HG03575 (cell line): ENCODE results near the gene HTATSF1.

Source experiments
- ATAC-seq: cut with Tn5 transposase; IDR thresholded peaks from one replicate; pipeline ENCODE4 v1.9.1; 2021; ENCODE audit not compliant: unreplicated experiment, insufficient number of reproducible peaks, low FRiP score; ENCODE audit errors: extremely low read depth

The HTATSF1 gene

GRCh38 chrX:136491832-136492231, 5.6 kb upstream of the HTATSF1 start:
- ATAC-seq = no peak

GRCh38 chrX:136493011-136493410, 4.4 kb upstream of the HTATSF1 start:
- ATAC-seq = no peak

GRCh38 chrX:136495043-136495442, 2.3 kb upstream of the HTATSF1 start:
- no peak for ATAC-seq

- ATAC-seq = no peak
Observed at GRCh38 chrX:136496186-136496763, 1.1 kb upstream of the HTATSF1 start.

GRCh38 chrX:136496764-136497555, 432 bp upstream of the HTATSF1 start:
- peak; percentile 37 for ATAC-seq

GRCh38 chrX:136519069-136519468, 21.7 kb downstream of the HTATSF1 start:
- no peak for ATAC-seq

- no peak for ATAC-seq
Observed at GRCh38 chrX:136523770-136524169, 26.4 kb downstream of the HTATSF1 start.

- ATAC-seq = no peak
Observed at GRCh38 chrX:136525738-136526606, 28.6 kb downstream of the HTATSF1 start.

GRCh38 chrX:136528645-136529315, 31.4 kb downstream of the HTATSF1 start:
- ATAC-seq = no peak

- no peak for ATAC-seq
Observed at GRCh38 chrX:136529795-136530194, 32.4 kb downstream of the HTATSF1 start.

- ATAC-seq = no peak
Observed at GRCh38 chrX:136531951-136532350, 34.6 kb downstream of the HTATSF1 start, which contains the start of gene VGLL1. VGLL1 (plus strand) TSS chrX:136532215; CDS start chrX:136536021, 3,806 bp downstream.

GRCh38 chrX:136534131-136534530, 36.7 kb downstream of the HTATSF1 start:
- ATAC-seq = no peak

- no peak for ATAC-seq
Observed at GRCh38 chrX:136538811-136539210, 41.4 kb downstream of the HTATSF1 start.

GRCh38 chrX:136540226-136540625, 42.8 kb downstream of the HTATSF1 start:
- ATAC-seq = no peak

- no peak for ATAC-seq
Observed at GRCh38 chrX:136541294-136541693, 43.9 kb downstream of the HTATSF1 start.

- ATAC-seq = no peak
Observed at GRCh38 chrX:136542281-136542680, 44.9 kb downstream of the HTATSF1 start.

GRCh38 chrX:136546371-136546781, 49.0 kb downstream of the HTATSF1 start:
- ATAC-seq = no peak

GRCh38 chrX:136549226-136549625, 51.8 kb downstream of the HTATSF1 start:
- no peak for ATAC-seq

GRCh38 chrX:136551410-136551809, 54.0 kb downstream of the HTATSF1 start:
- ATAC-seq = no peak
